Smooth muscle cell (in vitro differentiated cells): Measurements from ENCODE around the gene LTA. TPM values are rescaled to one million over a fixed set of nuclear protein-coding genes. Genes with fewer than 3 reads are reported as not detected.

Experiments used
- DNase-seq: peaks from one replicate; lab custom pipeline; 2025; ENCODE audit not compliant: unreplicated experiment; lab: John Stamatoyannopoulos, UW
- H2AFZ ChIP-seq: fragments of 200-600 bp; sonication (generic); 2 replicates; pipeline ENCODE4 v1.6.0; 2016; ENCODE audit warnings: antibody characterized with exemption, low read depth, mild to moderate bottlenecking
- H3F3A ChIP-seq: fragments of 200-600 bp; sonication (generic); 2 replicates; pipeline ENCODE4 v1.6.0; 2017; ENCODE audit warnings: antibody characterized with exemption, low read depth
- H3K27ac ChIP-seq: fragments of 200-600 bp; sonication (generic); 2 replicates; pipeline ENCODE4 v1.5.1; 2016; ENCODE audit warnings: low read depth, mild to moderate bottlenecking
- H3K27me3 ChIP-seq: fragments of 200-600 bp; sonication (generic); 2 replicates; pipeline ENCODE4 v1.6.1; 2016; ENCODE audit warnings: low read depth, mild to moderate bottlenecking
- H3K36me3 ChIP-seq: fragments of 200-600 bp; sonication (generic); 2 replicates; pipeline ENCODE4 v1.5.1; 2016; ENCODE audit warnings: low read depth
- H3K4me1 ChIP-seq: fragments of 200-600 bp; sonication (generic); 2 replicates; pipeline ENCODE4 v1.5.1; 2016; ENCODE audit warnings: low read depth
- H3K4me2 ChIP-seq: fragments of 200-600 bp; sonication (generic); 2 replicates; pipeline ENCODE4 v1.6.0; 2016; ENCODE audit warnings: mild to moderate bottlenecking
- H3K4me3 ChIP-seq: fragments of 200-600 bp; sonication (generic); 2 replicates; pipeline ENCODE4 v1.5.1; 2016; ENCODE audit warnings: mild to moderate bottlenecking
- H3K79me2 ChIP-seq: fragments of 200-600 bp; sonication (generic); 2 replicates; pipeline ENCODE4 v1.6.0; 2016; ENCODE audit warnings: low read depth, mild to moderate bottlenecking
- H3K9ac ChIP-seq: fragments of 200-600 bp; sonication (generic); 2 replicates; pipeline ENCODE4 v1.6.0; 2016; ENCODE audit warnings: low read depth
- H3K9me3 ChIP-seq: fragments of 200-600 bp; sonication (generic); replicated peaks from 2 replicates; pipeline ENCODE4 v1.5.1; 2016; ENCODE audit warnings: low read depth
- H4K20me1 ChIP-seq: fragments of 200-600 bp; sonication (generic); 2 replicates; pipeline ENCODE4 v1.6.0; 2016; ENCODE audit warnings: low read depth
- WGBS: methylation state at CpG from one replicate; pipeline ENCODE4 v1.1.7; 2016; ENCODE audit warnings: low lambda C conversion rate; 5-methylcytosine and 5-hydroxymethylcytosine counted together
- polyA plus RNA-seq: library from polyadenylated mRNA; unstranded; fragments of >200 nt; fragmentation: Nextera tagmentation; extraction: Ambion mirVana; gene quantifications from 2 replicates; pipeline ENCODE4 v1.2.1, GENCODE V29; 2016
- total RNA-seq: library from RNA; depleted of rRNA; stranded (reverse); fragments of >200 nt; gene quantifications from 2 replicates; pipeline ENCODE4 v1.2.3, GENCODE V29; 2014
- TF ChIP-seq, protein P1 (sequence below): fragments of 200-600 bp; sonication (generic); IDR thresholded peaks from 2 replicates; pipeline ENCODE4 v1.5.1; 2017; ENCODE audit warnings: borderline replicate concordance, mild to moderate bottlenecking, antibody characterized with exemption; ENCODE audit not compliant: insufficient read depth, poor library complexity, severe bottlenecking

Gene LTA
- total and polyA plus RNA-seq, 2 experiments from 2014 or later = 0.74 TPM; not detected in 1

- DNase-seq = no peak
- Histone ChIP-seq H3K4me1 (no peaks in the 10 kb centered on the region), H3K4me2 (no peak overlapping the region), H3K9me3 (no peaks in the 10 kb centered on the region), H3K9ac (no peak overlapping the region), H3K4me3 (no peak overlapping the region), H4K20me1 (peaks cover 64% of the 10 kb centered on the region), H2AFZ (no peak overlapping the region), H3K79me2 (peaks cover 4% of the 10 kb centered on the region), H3K27me3 (no peaks in the 10 kb centered on the region), H3K27ac (no peak overlapping the region), H3F3A (peaks cover 32% of the 10 kb centered on the region), H3K36me3 (peaks cover 20% of the 10 kb centered on the region)
- TF ChIP-seq, protein P1, sequence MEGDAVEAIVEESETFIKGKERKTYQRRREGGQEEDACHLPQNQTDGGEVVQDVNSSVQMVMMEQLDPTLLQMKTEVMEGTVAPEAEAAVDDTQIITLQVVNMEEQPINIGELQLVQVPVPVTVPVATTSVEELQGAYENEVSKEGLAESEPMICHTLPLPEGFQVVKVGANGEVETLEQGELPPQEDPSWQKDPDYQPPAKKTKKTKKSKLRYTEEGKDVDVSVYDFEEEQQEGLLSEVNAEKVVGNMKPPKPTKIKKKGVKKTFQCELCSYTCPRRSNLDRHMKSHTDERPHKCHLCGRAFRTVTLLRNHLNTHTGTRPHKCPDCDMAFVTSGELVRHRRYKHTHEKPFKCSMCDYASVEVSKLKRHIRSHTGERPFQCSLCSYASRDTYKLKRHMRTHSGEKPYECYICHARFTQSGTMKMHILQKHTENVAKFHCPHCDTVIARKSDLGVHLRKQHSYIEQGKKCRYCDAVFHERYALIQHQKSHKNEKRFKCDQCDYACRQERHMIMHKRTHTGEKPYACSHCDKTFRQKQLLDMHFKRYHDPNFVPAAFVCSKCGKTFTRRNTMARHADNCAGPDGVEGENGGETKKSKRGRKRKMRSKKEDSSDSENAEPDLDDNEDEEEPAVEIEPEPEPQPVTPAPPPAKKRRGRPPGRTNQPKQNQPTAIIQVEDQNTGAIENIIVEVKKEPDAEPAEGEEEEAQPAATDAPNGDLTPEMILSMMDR = no peak
- WGBS = 77% methylated on average over 6 of the region's 6 CpGs
These were observed 41.4 kb upstream of the LTA start for GRCh38 chr6:31530659-31531058.

GRCh38 chr6:31531162-31531561 lies 40.9 kb upstream of the LTA start:
- Histone ChIP-seq H3K36me3 (peaks cover 25% of the 10 kb centered on the region), H4K20me1 (peaks cover 69% of the 10 kb centered on the region), H3K4me1 (no peaks in the 10 kb centered on the region), H3K9ac (no peak overlapping the region), H3K4me3 (no peak overlapping the region), H3K27me3 (no peaks in the 10 kb centered on the region), H3F3A (peaks cover 32% of the 10 kb centered on the region), H3K9me3 (no peaks in the 10 kb centered on the region), H2AFZ (no peak overlapping the region), H3K4me2 (no peak overlapping the region), H3K79me2 (peaks cover 9% of the 10 kb centered on the region), H3K27ac (no peak overlapping the region)
- DNase-seq = no peak
- TF ChIP-seq, protein P1 = no peak
- WGBS = 98% methylated on average over 7 of the region's 7 CpGs

- 85% methylated on average over 9 of the region's 9 CpGs for WGBS
- no peak overlapping the region for H3K4me3 ChIP-seq
- H3K4me2 ChIP-seq = no peak overlapping the region
- H4K20me1 ChIP-seq = peaks cover 77% of the 10 kb centered on the region
- H3K27ac ChIP-seq = no peak overlapping the region
- H3K9ac ChIP-seq = no peak overlapping the region
- peaks cover 18% of the 10 kb centered on the region for H3K79me2 ChIP-seq
- no peak overlapping the region for H2AFZ ChIP-seq
- no peak for DNase-seq
- peaks cover 32% of the 10 kb centered on the region for H3F3A ChIP-seq
- no peaks in the 10 kb centered on the region for H3K4me1 ChIP-seq
- no peaks in the 10 kb centered on the region for H3K9me3 ChIP-seq
- TF ChIP-seq, protein P1 = no peak
- H3K36me3 ChIP-seq = peaks cover 27% of the 10 kb centered on the region
- no peaks in the 10 kb centered on the region for H3K27me3 ChIP-seq
These were observed 40.1 kb upstream of the LTA start for GRCh38 chr6:31531771-31532643.
